Suprapubic skin (tissue), 3 donors: ENCODE measurements around the gene CIITA.

Source experiments
- POLR2A ChIP-seq, 2 donors: fragments of 450-650 bp; IDR thresholded peaks; one replicate each; pipeline ENCODE4 v1.6.1; 2017; ENCODE audit warnings: antibody characterized with exemption in 2 of 2, mild to moderate bottlenecking in 2 of 2, moderate library complexity in 2 of 2
- TF ChIP-seq, protein P1 (sequence below), 2 donors: fragments of 200-600 bp in 1 of 2; fragments of 450-650 bp in 1 of 2; sonication (generic) in 1 of 2; IDR thresholded peaks; one replicate each; pipeline ENCODE4 v1.5.1; 2016 to 2019; ENCODE audit warnings: antibody characterized with exemption in 2 of 2, mild to moderate bottlenecking in 1 of 2, moderate library complexity in 1 of 2

DNA sequence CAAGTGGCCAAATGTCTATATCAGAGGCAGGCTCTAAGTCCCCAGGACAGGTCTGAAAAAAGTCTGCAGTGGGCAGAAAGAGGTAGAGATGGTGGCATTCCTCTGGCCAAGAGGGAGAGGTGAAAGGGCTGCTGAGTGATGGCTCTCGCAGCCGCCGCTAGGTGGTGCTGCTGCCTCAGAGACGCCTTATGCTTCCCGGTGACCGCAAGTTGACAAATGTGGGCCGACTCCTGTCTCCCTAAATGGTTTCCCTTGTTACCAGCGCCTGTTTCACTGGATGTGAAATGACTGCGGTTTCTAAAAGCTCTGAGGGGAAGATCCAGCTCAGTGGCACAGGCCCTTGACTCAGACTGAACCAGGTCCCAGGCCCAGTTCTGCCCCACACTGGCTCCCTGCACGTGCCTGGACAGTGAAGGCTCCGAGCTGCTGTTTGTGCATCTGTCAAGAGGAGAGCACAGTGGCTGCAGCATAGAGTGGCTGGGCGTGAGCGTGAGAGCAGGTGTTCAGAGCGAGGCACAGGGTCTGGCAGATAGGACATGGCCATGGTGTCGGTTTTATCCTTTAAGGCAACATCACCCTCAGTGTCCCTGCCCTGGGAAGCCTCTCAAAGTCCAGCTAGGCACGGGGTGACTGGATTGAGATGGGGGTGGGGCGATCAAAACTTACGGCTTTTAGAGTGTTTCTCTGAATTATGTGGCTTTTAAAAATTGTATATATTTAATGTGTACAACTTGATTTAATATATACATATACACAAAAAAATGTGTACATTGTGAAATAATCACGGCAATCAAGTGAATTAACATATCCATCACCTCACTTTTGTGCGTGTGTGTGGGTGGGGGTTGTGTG lies 87.3 kb downstream of the CIITA start:
- no peak for TF ChIP-seq POLR2A (IDR thresholded peaks at IDR 0.05)
- TF ChIP-seq, protein P1, sequence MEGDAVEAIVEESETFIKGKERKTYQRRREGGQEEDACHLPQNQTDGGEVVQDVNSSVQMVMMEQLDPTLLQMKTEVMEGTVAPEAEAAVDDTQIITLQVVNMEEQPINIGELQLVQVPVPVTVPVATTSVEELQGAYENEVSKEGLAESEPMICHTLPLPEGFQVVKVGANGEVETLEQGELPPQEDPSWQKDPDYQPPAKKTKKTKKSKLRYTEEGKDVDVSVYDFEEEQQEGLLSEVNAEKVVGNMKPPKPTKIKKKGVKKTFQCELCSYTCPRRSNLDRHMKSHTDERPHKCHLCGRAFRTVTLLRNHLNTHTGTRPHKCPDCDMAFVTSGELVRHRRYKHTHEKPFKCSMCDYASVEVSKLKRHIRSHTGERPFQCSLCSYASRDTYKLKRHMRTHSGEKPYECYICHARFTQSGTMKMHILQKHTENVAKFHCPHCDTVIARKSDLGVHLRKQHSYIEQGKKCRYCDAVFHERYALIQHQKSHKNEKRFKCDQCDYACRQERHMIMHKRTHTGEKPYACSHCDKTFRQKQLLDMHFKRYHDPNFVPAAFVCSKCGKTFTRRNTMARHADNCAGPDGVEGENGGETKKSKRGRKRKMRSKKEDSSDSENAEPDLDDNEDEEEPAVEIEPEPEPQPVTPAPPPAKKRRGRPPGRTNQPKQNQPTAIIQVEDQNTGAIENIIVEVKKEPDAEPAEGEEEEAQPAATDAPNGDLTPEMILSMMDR (IDR thresholded peaks at IDR 0.05): peak; percentile 92 to 96
